Measurements from ENCODE around the gene TIMP2.

DNA sequence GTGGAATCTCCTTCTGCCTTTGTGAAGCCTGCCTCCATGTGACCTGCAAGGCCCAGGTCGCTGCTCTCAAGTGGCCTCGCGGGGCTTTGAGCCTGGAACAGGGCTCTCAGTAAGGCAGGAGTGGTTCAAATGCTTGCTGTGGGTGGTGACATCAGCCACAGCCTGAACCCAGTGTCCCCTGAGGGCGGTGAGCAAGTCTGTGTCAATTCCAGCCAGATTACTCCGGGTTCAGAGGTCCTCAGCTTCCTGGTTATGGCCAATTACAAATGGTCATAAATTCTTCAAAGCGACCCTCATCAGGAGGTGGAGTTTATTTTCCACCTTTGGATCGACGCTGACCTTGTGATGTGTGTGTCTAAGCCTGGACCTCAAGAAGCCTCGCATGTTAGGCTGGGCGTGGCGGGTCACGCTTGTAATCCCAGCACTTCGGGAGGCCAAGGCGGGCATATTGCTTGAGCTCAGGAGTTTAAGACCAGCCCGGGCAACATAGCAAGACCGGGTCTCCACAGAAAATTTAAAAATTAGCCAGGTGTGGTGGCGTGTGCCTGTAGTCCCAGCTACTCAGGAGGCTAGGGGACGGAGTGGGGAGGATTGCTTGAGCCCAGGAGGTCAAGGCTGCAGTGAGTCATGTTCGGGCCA is 37.3 kb upstream of the TIMP2 start:
- TF ChIP-seq, protein P1, sequence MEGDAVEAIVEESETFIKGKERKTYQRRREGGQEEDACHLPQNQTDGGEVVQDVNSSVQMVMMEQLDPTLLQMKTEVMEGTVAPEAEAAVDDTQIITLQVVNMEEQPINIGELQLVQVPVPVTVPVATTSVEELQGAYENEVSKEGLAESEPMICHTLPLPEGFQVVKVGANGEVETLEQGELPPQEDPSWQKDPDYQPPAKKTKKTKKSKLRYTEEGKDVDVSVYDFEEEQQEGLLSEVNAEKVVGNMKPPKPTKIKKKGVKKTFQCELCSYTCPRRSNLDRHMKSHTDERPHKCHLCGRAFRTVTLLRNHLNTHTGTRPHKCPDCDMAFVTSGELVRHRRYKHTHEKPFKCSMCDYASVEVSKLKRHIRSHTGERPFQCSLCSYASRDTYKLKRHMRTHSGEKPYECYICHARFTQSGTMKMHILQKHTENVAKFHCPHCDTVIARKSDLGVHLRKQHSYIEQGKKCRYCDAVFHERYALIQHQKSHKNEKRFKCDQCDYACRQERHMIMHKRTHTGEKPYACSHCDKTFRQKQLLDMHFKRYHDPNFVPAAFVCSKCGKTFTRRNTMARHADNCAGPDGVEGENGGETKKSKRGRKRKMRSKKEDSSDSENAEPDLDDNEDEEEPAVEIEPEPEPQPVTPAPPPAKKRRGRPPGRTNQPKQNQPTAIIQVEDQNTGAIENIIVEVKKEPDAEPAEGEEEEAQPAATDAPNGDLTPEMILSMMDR (IDR thresholded peaks at IDR 0.05) = no peak
- TF ChIP-seq RARB (CRISPR knock-in tag; IDR thresholded peaks at IDR 0.05) (no peak), POLR2A (IDR thresholded peaks at IDR 0.05; ENCODE audit: low read length) (no peak), MYC (IDR thresholded peaks at IDR 0.05; ENCODE audit: borderline replicate concordance, low read length) (no peak), BHLHE40 (IDR thresholded peaks at IDR 0.05; ENCODE audit: low read depth, low read length) (no peak)
- TF ChIP-seq, protein P2, sequence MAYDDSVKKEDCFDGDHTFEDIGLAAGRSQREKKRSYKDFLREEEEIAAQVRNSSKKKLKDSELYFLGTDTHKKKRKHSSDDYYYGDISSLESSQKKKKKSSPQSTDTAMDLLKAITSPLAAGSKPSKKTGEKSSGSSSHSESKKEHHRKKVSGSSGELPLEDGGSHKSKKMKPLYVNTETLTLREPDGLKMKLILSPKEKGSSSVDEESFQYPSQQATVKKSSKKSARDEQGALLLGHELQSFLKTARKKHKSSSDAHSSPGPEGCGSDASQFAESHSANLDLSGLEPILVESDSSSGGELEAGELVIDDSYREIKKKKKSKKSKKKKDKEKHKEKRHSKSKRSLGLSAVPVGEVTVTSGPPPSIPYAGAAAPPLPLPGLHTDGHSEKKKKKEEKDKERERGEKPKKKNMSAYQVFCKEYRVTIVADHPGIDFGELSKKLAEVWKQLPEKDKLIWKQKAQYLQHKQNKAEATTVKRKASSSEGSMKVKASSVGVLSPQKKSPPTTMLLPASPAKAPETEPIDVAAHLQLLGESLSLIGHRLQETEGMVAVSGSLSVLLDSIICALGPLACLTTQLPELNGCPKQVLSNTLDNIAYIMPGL (CRISPR knock-in tag; IDR thresholded peaks at IDR 0.05; ENCODE audit: borderline replicate concordance) = no peak
